NT2/D1 (cell line): Measurements from ENCODE around the gene CLEC19A.

Experiments used
- SUZ12 ChIP-seq: IDR thresholded peaks from 2 replicates; pipeline ENCODE4 v1.6.1; 2011; ENCODE audit not compliant: insufficient read length, insufficient read depth; ENCODE audit errors: extremely low read depth
- YY1 ChIP-seq: IDR thresholded peaks from 2 replicates; pipeline ENCODE4 v1.6.1; 2011; ENCODE audit not compliant: insufficient read length, insufficient read depth
- ZNF274 ChIP-seq: IDR thresholded peaks from 2 replicates; pipeline ENCODE4 v1.6.1; 2011; ENCODE audit warnings: mild to moderate bottlenecking, low read depth, low read length

DNA sequence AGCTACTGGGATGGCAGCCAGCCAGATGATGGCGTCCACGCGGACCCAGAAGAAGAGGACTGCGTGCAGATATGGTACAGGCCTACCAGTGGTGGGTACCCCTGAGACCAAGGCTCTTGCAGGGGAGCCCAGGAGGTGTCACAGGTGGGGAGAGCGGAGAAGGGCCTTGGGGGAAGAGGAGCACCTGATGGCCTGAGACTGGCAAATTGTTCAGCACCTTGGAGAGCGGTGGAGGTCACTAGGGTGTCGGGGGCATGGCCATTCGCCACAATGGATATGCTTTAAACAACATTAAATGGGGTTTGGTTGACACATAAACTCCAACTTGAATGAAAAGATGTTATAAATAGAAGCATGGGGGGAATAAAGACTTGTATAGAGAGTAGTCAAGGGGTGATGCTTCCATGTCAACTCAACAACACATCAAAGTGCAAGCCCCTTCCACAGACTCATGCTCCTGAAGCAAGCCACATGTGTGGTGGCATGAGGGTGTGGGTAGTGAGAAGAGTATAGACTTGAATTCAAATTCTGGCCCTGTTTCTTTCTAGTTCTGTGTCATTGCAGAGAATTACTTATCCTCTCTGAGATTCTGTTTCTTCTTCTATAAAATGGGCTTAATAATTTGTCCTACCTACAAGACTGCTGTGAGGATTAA is 22.2 kb downstream of the CLEC19A start:
- TF ChIP-seq ZNF274 (no peak), YY1 (no peak), SUZ12 (no peak)
